H1 (cell line): ENCODE results near the gene BOD1L2. TPM values are rescaled to one million over a fixed set of nuclear protein-coding genes. Genes with fewer than 3 reads are reported as not detected.

Source experiments
- CTCF ChIA-PET: fragments of 300-600 bp; sonication (Branson Sonifier 250); formaldehyde crosslinking; loops from one replicate; lab custom pipeline; 2021; ENCODE audit not compliant: partially characterized antibody; lab: Charles Lee
- POLR2A ChIA-PET: fragments of 300-600 bp; sonication (Branson Sonifier 250); formaldehyde crosslinking; loops from one replicate; lab custom pipeline; 2021; ENCODE audit warnings: inconsistent platforms; ENCODE audit not compliant: partially characterized antibody; lab: Charles Lee
- DNase-seq, 2 experiments: peaks; one replicate each; pipeline versions ENCODE4 v3.0.0 to v3.0.0-alpha.2; 2010 to 2022; ENCODE audit warnings: low spot score in 2 of 2, low read depth in 1 of 2, mixed read lengths in 1 of 2
- FAIRE-seq: peaks from 2 replicates; lab custom pipeline; 2011; peaks lifted over from hg19 to GRCh38; lab: Jason Lieb, UNC
- H2AFZ ChIP-seq: 2 replicates; pipeline ENCODE4 v1.8.1; 2012; ENCODE audit warnings: low read length, inconsistent platforms
- H2AK5ac ChIP-seq: 2 replicates; pipeline ENCODE4 v1.6.1; 2013; ENCODE audit warnings: low read depth, low read length
- H2BK120ac ChIP-seq: replicated peaks from 2 replicates; pipeline ENCODE3; 2013; ENCODE audit warnings: low read depth, low read length, inconsistent platforms
- H2BK12ac ChIP-seq: 2 replicates; pipeline ENCODE4 v1.6.1; 2013; ENCODE audit warnings: low read depth, low read length
- H2BK15ac ChIP-seq: 2 replicates; pipeline ENCODE4 v1.6.1; 2013; ENCODE audit warnings: low read length
- H2BK20ac ChIP-seq: 2 replicates; pipeline ENCODE4 v1.6.1; 2013; ENCODE audit warnings: low read length
- H2BK5ac ChIP-seq: 2 replicates; pipeline ENCODE4 v1.6.1; 2013; ENCODE audit warnings: low read depth, low read length
- H3K14ac ChIP-seq: 2 replicates; pipeline ENCODE4 v1.6.1; 2013; ENCODE audit warnings: inconsistent platforms; ENCODE audit not compliant: insufficient read length
- H3K18ac ChIP-seq: 2 replicates; pipeline ENCODE4 v1.6.1; 2013; ENCODE audit warnings: low read length; ENCODE audit errors: extremely low read depth
- H3K23ac ChIP-seq: 2 replicates; pipeline ENCODE4 v1.6.1; 2013; ENCODE audit warnings: inconsistent platforms; ENCODE audit not compliant: insufficient read length
- H3K23me2 ChIP-seq: 2 replicates; pipeline ENCODE4 v1.6.1; 2013; ENCODE audit warnings: low read depth, low read length
- H3K27ac ChIP-seq: 2 replicates; pipeline ENCODE4 v1.6.1; 2011; ENCODE audit warnings: low read depth, low read length, inconsistent platforms
- H3K27me3 ChIP-seq, 4 experiments: replicated peaks in 1 of 4; 1 replicate in 1 of 4; 2 replicates in 3 of 4; pipeline versions ENCODE4 v1.6.1 to v1.8.1; 2011 to 2013; ENCODE audit warnings: low read length in 3 of 4, mild to moderate bottlenecking in 3 of 4, inconsistent platforms in 2 of 4, mixed read lengths in 2 of 4, moderate library complexity in 1 of 4; ENCODE audit not compliant: control insufficient read depth in 3 of 4, insufficient read depth in 3 of 4; ENCODE audit errors: extremely low read depth in 1 of 4
- H3K36me3 ChIP-seq, 4 experiments: 2 replicates each; pipeline versions ENCODE4 v1.6.1 to v1.8.1; 2011 to 2013; ENCODE audit warnings: mild to moderate bottlenecking in 4 of 4, low read length in 3 of 4, moderate library complexity in 2 of 4, control low read depth in 1 of 4, inconsistent platforms in 1 of 4; ENCODE audit not compliant: insufficient read depth in 4 of 4, control insufficient read depth in 2 of 4
- H3K4ac ChIP-seq: replicated peaks from 2 replicates; pipeline ENCODE3; 2013; ENCODE audit warnings: low read length, low read depth, mixed read lengths, inconsistent platforms; ENCODE audit not compliant: insufficient read length
- H3K4me1 ChIP-seq, 4 experiments: replicated peaks in 1 of 4; 1 replicate in 1 of 4; 2 replicates in 3 of 4; pipeline versions ENCODE4 v1.6.1 to v1.8.1; 2011 to 2013; ENCODE audit warnings: low read length in 3 of 4, inconsistent platforms in 2 of 4, mixed read lengths in 1 of 4; ENCODE audit not compliant: insufficient read depth in 4 of 4, control insufficient read depth in 3 of 4
- H3K4me2 ChIP-seq, 2 experiments: 2 replicates each; pipeline versions ENCODE4 v1.6.1 to v1.8.1; 2011 to 2013; ENCODE audit warnings: low read depth in 2 of 2, low read length in 2 of 2, control low read depth in 1 of 2, inconsistent platforms in 1 of 2, mild to moderate bottlenecking in 1 of 2; ENCODE audit not compliant: insufficient read depth in 1 of 2
- H3K4me3 ChIP-seq, 4 experiments: fragments of 200-600, 300-600 bp in 1 of 4; sonication (generic), shearing (Covaris generic), sonication (Bioruptor Twin) in 1 of 4; 2 replicates each; pipeline versions ENCODE4 v1.5.1 to v1.8.1; 2011 to 2016; ENCODE audit warnings: low read length in 4 of 4, low read depth in 3 of 4, control low read depth in 2 of 4, inconsistent platforms in 2 of 4, mild to moderate bottlenecking in 2 of 4, mixed read lengths in 1 of 4, moderate library complexity in 1 of 4; ENCODE audit not compliant: insufficient read depth in 2 of 4; ENCODE audit errors: extremely low read depth in 1 of 4
- H3K56ac ChIP-seq: replicated peaks from 2 replicates; pipeline ENCODE3; 2013; ENCODE audit warnings: low read depth, mild to moderate bottlenecking, mixed read lengths, low read length, inconsistent platforms; ENCODE audit not compliant: insufficient read length
- H3K79me1 ChIP-seq: 2 replicates; pipeline ENCODE4 v1.6.1; 2013; ENCODE audit warnings: low read depth, low read length, control low read depth
- H3K79me2 ChIP-seq, 2 experiments: 2 replicates each; pipeline versions ENCODE4 v1.6.1 to v1.8.1; 2012 to 2013; ENCODE audit warnings: low read length in 2 of 2, mild to moderate bottlenecking in 2 of 2, inconsistent platforms in 1 of 2; ENCODE audit not compliant: insufficient read depth in 2 of 2, control insufficient read depth in 1 of 2
- H3K9ac ChIP-seq, 4 experiments: replicated peaks in 1 of 4; 1 replicate in 1 of 4; 2 replicates in 3 of 4; pipeline versions ENCODE4 v1.6.1 to v1.8.1; 2011 to 2013; ENCODE audit warnings: low read depth in 3 of 4, low read length in 3 of 4, control low read depth in 2 of 4, mild to moderate bottlenecking in 2 of 4, moderate library complexity in 2 of 4, inconsistent platforms in 1 of 4; ENCODE audit errors: extremely low read depth in 1 of 4
- H3K9me3 ChIP-seq, 2 experiments: 2 replicates each; pipeline versions ENCODE4 v1.6.1 to v1.8.1; 2012 to 2013; ENCODE audit warnings: mild to moderate bottlenecking in 2 of 2, moderate library complexity in 2 of 2, control low read depth in 1 of 2, inconsistent platforms in 1 of 2, low read depth in 1 of 2, low read length in 1 of 2, mixed read lengths in 1 of 2; ENCODE audit not compliant: insufficient read depth in 2 of 2
- H4K20me1 ChIP-seq, 2 experiments: replicated peaks in 1 of 2; 2 replicates each; pipeline versions ENCODE3 to v1.8.1; 2011 to 2013; ENCODE audit warnings: inconsistent platforms in 2 of 2, low read length in 2 of 2, mild to moderate bottlenecking in 1 of 2; ENCODE audit not compliant: insufficient read depth in 2 of 2, control insufficient read depth in 1 of 2
- H4K5ac ChIP-seq: 2 replicates; pipeline ENCODE4 v1.6.1; 2013; ENCODE audit warnings: low read length, low read depth, mixed read lengths, inconsistent platforms; ENCODE audit not compliant: insufficient read length
- H4K8ac ChIP-seq: 2 replicates; pipeline ENCODE4 v1.8.0; 2013; ENCODE audit warnings: mild to moderate bottlenecking, moderate library complexity, low read length, inconsistent platforms; ENCODE audit not compliant: insufficient read depth; ENCODE audit errors: extremely low read depth
- H4K91ac ChIP-seq: replicated peaks from 2 replicates; pipeline ENCODE3; 2013; ENCODE audit warnings: low read length, mixed read lengths, inconsistent platforms; ENCODE audit not compliant: insufficient read length
- ASH2L ChIP-seq: fragments of 200-600, 300-600 bp; sonication (generic); IDR thresholded peaks from one replicate; pipeline ENCODE4 v1.7.1; 2017; ENCODE audit warnings: low read length
- BACH1 ChIP-seq: IDR thresholded peaks from 2 replicates; pipeline ENCODE4 v1.6.1; 2012; ENCODE audit warnings: low read length, improper control_type of control experiment
- CBX8 ChIP-seq: fragments of 300-800, 300-1000 bp; sonication (generic); IDR thresholded peaks from 2 replicates; pipeline ENCODE4 v1.7.1; 2016; ENCODE audit warnings: low read depth, low read length, borderline replicate concordance
- RNF2 ChIP-seq: fragments of 200-900, 300-1000 bp; sonication (generic); IDR thresholded peaks from 2 replicates; pipeline ENCODE4 v1.7.1; 2016; ENCODE audit warnings: borderline replicate concordance, low read depth, mild to moderate bottlenecking, antibody characterized with exemption, low read length; ENCODE audit not compliant: poor library complexity, severe bottlenecking; ENCODE audit errors: missing control alignments
- TAF1 ChIP-seq: IDR thresholded peaks from 2 replicates; pipeline ENCODE4 v1.6.1; 2011; ENCODE audit warnings: mild to moderate bottlenecking, low read depth, low read length
- YY1 ChIP-seq: IDR thresholded peaks from 2 replicates; pipeline ENCODE4 v1.6.1; 2011; ENCODE audit warnings: low read depth, mild to moderate bottlenecking, low read length
- WGBS, 2 experiments: shearing (Covaris generic) in 1 of 2; methylation state at CpG; one replicate each; pipeline versions ENCODE4 v1.1.6 to v1.1.7; 2013 to 2015; ENCODE audit warnings: low lambda C conversion rate in 2 of 2, mixed read lengths in 2 of 2, inconsistent platforms in 1 of 2, low coverage in 1 of 2, missing lambda C conversion rate in 1 of 2; ENCODE audit not compliant: insufficient replicate concordance in 2 of 2, insufficient coverage in 1 of 2, insufficient read length in 1 of 2; ENCODE audit errors: extremely low coverage in 1 of 2, missing lambda C conversion rate in 1 of 2; 5-methylcytosine and 5-hydroxymethylcytosine counted together
- polyA plus RNA-seq, 7 experiments: library from polyadenylated mRNA; depleted of rRNA in 3 of 7; stranded (reverse) in 5 of 7; unstranded in 2 of 7; fragments of >200 nt in 5 of 7; fragments of 200-250 nt in 2 of 7; gene quantifications; 1 replicate in 5 of 7; 2 replicates in 1 of 7; 4 replicates in 1 of 7; pipeline versions ENCODE4 v1.2.1 to v1.2.3, GENCODE V29; 2011 to 2013; ENCODE audit warnings: missing spikeins in 2 of 7, mixed read lengths in 2 of 7
- total RNA-seq: library from RNA; stranded (reverse); fragmentation: NEBNext Ultra II Directional; extraction: Animal tissue kit (Norgen Biotek cat#: 25700); gene quantifications from 2 replicates; pipeline ENCODE4 v1.2.1, GENCODE V29; 2021
- TF ChIP-seq, protein P1 (sequence below): IDR thresholded peaks from 2 replicates; pipeline ENCODE4 v1.6.1; 2011; ENCODE audit warnings: low read length, improper control_type of control experiment

Gene BOD1L2
- total and polyA plus RNA-seq, 2 of the 8 experiments (the other 6 are each of a cell fraction or from before 2014, with no cell fraction given), result not detected

DNA sequence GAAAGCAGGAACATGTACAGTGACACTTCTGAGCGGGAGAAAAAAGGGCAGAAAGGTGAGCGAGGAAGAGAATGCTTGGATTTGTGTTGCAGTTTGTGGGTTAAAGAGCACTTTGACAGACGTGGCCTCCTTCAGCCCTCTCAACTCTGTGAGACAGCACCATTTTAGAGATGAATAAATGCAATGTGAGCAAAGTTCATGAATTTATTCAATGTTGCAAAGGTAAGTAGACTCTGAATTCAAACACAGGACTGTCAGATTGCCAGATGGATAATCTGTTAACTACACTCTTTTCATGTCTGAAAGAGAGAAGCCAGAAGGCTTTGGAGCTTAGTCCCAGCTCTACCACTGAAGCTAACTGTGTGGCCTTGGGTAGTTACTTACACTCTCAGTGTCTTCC is 47.7 kb downstream of the BOD1L2 start:
- H3K4ac ChIP-seq, result no peak overlapping the region
- H3K23me2 ChIP-seq, result no peaks in the 10 kb centered on the region
- H2BK12ac ChIP-seq, result no peak overlapping the region
- POLR2A ChIA-PET, result no interaction called here
- no peaks in the 10 kb centered on the region for H4K20me1 ChIP-seq
- no peaks in the 10 kb centered on the region for H3K36me3 ChIP-seq
- H3K79me1 ChIP-seq, result no peaks in the 10 kb centered on the region
- DNase-seq, result no peak
- no peak overlapping the region for H2BK15ac ChIP-seq
- no peak for FAIRE-seq
- no peak overlapping the region for H3K9ac ChIP-seq
- 79% methylated on average over 3 of the region's 3 CpGs; no CpG with 5 or more reads in 1 of the 2 experiments for WGBS, 2 experiments
- no peaks in the 10 kb centered on the region for H3K79me2 ChIP-seq
- no peak overlapping the region for H4K8ac ChIP-seq
- H4K5ac ChIP-seq, result no peak overlapping the region
- no peak overlapping the region for H2AFZ ChIP-seq
- no peak overlapping the region for H3K27ac ChIP-seq
- no peak overlapping the region for H3K56ac ChIP-seq
- H2BK20ac ChIP-seq, result no peak overlapping the region
- H2BK5ac ChIP-seq, result no peak overlapping the region
- H3K9me3 ChIP-seq, result no peaks in the 10 kb centered on the region
- TF ChIP-seq CBX8 (no peak), BACH1 (no peak), ASH2L (no peak), YY1 (no peak), RNF2 (no peak), TAF1 (no peak)
- TF ChIP-seq, protein P1, sequence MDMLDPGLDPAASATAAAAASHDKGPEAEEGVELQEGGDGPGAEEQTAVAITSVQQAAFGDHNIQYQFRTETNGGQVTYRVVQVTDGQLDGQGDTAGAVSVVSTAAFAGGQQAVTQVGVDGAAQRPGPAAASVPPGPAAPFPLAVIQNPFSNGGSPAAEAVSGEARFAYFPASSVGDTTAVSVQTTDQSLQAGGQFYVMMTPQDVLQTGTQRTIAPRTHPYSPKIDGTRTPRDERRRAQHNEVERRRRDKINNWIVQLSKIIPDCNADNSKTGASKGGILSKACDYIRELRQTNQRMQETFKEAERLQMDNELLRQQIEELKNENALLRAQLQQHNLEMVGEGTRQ, result no peak
- CTCF ChIA-PET, result no interaction called here
- no peak overlapping the region for H2BK120ac ChIP-seq
- H4K91ac ChIP-seq, result no peak overlapping the region
- H3K4me1 ChIP-seq, result no peaks in the 10 kb centered on the region
- no peaks in the 10 kb centered on the region for H3K27me3 ChIP-seq
- H3K14ac ChIP-seq, result no peak overlapping the region
- H2AK5ac ChIP-seq, result no peak overlapping the region
- no peak overlapping the region for H3K4me2 ChIP-seq
- no peak overlapping the region for H3K4me3 ChIP-seq
- H3K23ac ChIP-seq, result no peak overlapping the region
- no peak overlapping the region for H3K18ac ChIP-seq
